ENCODE results near the gene KITLG.
"Not testable (repeated sequence)": the region's sequence is repeated elsewhere in the genome, so short reads cannot be mapped to it uniquely, and the experiment has no call there.

The KITLG gene

DNA sequence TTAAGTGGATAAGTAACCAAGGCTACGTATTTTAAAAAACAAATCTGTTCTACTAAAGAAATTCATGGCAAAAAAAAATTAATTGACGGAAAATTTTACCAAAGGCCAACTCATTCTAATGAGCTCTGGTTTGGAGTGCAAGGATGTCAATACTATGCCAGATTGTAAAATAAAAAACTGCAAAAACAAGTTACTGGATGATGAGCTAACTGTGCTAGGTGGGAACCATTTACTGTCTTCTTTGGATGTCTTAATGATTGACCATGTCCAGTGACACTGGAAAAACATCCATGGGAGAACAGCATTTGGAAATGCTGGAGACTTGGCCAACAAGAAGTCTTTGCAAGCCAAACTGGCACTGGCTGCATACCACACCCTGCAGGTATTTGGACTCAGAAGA, 41.6 kb downstream of the KITLG start:
- DNase-seq: no peak

DNA sequence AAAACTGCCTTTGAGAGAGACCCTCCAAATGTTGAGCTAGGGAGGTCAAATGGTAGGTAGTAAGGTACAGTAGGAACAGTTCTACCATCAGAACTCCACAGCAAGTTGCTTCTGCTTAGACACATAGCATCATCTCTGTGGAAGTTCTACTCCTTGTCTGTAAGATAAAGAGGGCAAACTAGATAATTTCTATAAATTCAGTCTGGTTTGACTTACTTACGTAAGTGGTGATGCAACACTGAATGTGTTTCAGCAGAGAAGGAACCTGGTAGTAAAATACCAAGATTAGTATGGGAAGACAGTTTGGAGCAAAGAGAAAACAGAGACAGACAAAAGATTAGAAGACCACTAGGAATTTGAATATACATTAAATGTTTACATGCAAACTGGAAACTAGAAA, 42.0 kb downstream of the KITLG start:
- no peak for DNase-seq

DNA sequence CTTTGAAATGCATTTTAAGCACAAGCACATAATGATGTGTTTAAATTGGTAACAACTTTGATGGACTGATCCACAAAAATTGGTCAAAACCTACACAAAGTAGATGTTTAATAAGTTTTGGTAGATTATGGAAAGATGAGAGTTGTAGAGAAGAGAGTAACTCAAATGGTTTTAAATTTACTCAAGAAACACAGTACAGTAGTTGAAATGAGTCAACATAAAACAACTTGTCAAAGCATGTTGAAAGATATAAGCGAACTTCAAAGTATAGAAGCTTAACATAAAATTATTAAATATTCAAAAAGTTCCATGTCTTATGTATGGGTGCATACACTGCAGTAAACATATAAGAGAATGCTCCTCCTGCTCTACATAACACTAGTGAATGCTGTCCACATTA, 49.4 kb downstream of the KITLG start:
- no peak for DNase-seq

DNA sequence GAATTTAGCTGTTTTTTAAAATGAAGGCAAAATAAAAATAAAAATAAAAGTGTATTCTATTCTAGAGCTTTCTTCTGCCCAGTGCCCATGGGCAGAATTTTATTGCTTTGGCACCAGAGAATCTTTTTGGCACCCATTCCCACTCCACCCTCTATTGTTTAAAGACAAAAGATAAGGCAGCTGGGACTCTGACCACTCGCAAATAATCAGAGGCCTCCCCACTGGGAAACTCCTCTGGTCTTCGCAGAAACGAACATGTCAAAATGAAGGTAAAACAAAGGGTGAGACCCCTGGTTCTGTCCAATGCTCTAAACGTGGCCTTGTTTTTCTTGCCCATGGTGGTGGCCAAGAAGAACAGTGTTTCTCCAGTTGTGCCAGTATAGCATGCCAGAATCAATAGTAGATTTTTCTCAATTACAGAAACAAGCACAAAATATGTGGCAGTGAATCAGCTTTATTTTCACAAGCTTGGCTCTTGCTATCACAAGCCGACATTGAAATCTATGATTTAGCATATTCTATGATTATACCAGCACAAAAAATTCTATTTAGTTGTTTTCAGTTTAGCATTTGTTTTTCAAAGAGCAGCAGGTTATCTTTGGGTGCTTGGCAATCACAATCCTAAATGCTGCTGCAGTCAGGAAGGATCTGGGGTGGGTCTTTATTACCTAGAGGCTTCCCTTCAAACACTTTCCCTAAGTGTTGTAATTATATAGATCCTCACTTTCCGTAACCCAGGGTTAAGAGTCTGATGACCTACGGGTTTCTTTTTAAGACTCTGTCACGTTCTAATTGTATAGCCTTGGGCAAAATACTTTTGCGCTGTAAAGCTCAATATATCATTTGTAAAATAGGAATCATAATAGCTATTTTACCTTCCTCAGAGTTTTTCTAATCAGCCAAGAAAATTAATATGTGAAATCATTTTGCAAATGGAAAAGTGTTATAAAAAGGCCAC, 50.5 kb downstream of the KITLG start:
- DNase-seq: peak; percentile 48 to 81

DNA sequence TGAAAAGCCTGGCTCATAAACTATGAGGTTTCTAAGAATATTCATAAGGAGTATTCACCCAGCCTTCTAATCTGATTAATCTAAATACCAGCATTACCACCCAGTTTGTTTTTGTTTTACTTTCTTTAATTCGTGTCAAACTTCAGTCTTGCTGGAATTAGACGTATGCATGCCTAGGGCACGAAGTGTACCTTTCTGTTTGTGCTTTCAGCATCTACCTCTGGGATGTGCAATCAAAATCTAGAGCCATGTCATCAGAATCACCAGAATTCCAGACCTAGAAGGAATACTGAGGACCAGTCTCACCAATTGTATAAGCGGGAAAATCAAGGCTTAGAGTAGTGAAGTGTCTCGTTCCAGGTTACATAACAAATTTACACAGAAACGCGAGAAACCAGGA, 57.3 kb downstream of the KITLG start:
- DNase-seq: no peak

DNA sequence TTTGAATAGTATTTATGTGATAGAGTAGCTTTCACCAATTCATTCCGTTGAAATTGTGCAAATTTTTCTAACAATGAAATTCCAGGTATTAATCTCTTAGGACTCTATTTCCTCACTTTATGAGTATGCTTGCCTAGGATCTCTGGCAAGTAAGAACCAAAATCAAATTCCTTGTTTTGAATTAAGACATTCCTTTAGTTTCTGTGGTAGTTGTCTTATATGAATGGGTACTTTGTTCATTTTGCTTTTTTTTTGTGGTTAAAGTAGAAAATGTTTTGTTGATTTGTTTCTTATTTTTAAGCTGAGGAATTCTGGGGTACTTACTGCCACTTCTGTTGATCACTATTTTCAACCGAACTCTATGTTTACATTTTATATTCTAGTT, 59.8 kb downstream of the KITLG start:
- no peak for DNase-seq

DNA sequence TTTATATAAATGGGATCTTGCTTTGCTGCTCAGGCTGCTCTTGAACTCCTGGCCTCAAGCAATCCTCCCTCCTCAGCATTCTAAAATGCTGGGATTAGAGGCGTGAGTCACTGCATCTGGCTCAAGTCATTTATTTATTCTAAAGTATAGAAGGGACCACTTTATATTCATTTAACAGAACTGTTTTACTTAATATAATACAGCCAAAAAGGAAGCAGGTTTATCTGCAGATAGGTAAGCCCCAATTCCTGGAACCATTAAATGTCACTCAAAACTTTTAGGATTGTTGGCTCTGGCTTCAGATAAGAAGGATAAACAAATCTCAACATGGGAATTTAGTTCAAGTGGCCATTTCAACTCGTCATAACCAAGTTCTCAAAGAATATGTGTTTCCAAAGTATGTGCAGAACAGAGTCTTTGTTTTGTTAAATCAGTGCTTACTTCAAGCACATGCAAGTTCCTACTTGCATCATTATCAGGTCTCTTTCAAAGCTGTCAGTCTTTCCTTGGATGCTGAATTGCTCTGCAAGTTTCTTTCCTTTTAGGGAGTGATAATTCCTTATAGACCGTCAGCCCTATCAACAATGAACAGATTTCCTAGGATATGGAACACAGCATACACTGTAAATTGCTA, 60.4 kb downstream of the KITLG start:
- no peak for DNase-seq

DNA sequence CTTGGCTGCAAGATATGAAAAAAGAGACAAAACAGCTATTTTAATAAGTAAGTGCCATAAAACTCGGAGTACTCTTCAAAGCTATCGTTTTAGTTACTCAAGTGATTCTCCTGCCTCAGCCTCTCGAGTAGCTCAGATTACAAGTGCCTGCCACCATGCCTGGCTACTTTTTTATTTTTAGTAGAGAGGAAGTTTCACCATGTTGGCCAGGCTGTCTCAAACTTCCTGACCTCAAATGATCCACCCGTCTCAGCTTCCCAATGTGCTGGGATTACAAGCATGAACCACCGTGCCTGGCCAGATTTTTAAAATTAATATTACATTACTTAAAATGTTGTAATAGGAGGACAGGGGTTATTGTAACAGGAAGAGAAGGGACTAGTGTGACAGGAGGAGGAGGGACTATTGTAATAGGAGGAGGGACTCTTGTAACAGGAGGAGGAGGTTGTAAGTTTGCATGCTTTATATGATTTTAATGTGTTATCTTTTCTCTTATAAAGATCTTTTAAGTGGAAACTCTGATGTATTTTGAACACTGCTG, 61.3 kb downstream of the KITLG start:
- DNase-seq: no peak

DNA sequence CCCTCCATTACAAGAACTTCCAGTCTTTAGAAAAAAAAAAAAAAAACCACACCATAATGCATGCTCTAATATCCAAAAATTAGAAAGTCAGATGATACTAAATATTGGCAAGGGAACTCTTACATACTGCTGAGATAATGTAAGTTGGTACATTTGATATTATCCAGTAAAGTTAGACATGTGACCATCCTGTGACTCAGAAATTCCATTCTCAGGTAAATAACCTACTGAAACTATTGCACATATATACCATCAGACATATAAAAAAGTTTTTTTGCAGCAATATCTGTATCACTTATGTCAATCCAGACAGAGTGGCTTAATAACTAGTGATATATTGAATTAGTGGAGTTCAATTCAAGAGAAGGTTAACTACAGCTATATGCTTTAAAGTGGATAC, 63.5 kb downstream of the KITLG start:
- no peak for DNase-seq

DNA sequence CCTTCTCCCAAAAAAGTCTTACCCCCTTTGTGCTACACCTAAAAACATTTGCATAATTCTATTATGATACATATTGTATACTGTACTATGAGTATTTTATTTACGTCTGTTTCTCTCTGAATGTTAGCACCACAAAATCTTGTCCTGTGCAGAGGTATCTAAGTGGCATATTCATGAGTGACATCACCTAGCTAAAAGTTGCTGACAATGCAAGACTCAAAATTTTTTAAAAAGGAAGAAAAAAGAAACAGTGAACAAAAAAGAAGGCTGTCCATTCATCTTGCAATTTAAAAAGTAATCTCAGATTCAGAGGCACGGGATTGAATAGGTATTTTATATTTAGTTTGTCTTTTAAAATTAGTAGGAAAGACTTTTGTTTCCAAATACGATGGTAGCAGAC, 69.4 kb downstream of the KITLG start:
- DNase-seq: no peak

DNA sequence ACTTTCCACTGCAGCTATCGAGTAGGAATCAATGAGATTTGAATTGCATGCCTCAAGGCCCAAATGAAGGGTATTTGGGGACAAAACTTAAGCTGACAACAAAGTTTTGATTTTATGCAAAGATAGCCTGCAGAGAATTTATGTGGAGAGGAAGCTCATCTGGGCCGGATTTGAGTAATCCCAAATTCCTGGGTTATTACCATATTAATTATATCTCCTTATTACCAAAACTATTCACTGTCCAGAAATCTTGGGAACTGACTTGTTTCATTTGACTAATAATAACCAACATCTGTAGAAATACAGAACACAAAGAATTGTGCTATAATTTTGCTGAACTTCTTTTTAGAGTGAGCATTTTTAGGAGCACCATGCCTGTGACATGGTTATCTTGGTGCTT, 70.4 kb downstream of the KITLG start:
- no peak for DNase-seq

DNA sequence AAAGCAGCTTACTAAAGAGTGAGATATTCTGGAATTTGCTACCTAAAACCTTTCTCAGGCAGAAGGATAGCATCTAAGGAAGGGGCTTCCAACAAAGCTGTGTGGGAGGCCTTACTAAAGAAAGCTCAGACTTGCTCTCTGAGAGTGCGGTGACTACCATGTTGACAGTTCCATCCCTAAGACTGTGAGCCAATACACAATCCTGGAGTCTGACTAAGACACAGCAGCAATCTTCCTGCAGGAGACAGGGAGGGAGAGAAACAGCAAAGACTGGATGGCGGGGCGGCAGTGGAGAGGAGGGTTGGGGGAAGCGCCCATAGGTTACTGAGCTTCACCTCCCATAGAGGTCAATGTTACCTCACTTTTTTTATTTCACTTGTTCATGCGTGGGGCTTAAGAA, 70.9 kb downstream of the KITLG start:
- no peak for DNase-seq

DNA sequence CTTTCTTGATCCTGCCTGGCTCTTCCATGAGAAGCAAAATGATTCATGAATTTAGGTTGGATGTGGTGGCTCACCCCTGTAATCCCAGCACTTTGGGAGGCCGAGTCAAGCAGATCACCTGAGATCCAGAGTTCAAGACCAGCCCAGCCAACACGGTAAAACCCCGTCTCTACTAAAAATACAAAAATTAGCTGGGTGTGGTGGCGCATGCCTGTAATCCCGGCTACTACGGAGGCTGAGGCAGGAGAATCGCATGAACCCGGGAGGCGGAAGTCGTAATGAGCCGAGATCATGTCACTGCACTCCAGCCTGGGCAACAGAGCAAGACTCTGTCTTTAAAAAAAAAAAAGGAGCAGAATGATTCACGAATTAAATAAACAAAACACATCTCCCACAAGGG, 72.4 kb downstream of the KITLG start:
- DNase-seq: not testable (repeated sequence)

DNA sequence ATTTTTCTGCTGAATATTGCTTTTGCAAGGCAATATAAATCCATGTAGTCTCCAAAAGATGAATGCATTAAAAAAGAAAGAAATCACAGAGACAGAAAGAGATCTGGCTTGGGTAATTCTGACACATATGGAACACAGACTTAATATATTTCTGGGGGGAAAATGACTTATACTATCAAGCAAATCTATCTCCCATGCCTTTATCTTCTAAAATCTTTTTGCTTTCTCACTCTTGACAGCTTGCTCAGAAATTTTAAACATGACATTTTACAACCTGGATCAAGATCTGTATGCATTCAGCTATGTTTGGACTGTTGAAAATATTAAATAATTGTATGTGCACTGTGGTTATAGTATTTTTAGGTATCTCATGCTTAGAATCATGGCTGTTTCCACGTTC, 73.0 kb downstream of the KITLG start:
- no peak for DNase-seq

DNA sequence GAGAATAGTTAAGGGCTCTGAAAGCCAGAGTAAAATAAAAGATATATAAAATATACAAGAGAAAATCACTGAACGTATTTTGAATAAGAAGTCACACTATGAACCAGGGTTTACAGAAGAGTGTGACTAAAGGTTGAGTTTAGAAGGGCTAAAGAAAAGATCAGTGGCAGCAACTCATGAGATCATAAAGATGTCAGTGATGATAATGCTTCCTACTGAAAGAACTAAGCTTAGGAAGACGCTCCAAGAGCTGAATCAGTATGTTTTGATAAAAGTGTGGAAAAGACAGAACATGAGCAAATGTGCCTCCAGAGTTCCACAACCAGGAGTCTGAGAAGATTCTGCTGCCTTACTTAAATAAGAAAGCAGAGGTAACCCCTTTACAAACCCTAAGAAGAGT, 74.6 kb downstream of the KITLG start:
- no peak for DNase-seq

DNA sequence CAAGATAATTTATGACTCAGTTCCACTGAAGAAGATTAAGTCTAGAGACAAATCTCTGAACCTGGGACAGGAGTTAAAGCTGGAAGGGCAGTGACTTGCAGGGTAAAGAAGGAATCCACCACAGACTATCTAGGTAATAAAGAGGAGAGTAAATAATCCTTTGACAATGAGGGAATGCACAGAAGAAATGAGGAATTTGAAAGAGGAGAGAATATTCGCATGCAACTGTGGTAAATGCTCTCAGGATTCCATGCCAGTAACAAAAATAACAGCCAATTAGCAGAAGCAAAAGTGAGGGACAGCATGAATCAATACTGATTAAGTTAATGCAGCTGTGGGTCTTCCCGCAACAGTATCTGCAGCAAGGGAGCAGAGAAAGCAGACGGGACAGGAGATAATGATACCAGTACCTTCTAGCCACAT, 77.0 kb downstream of the KITLG start:
- no peak for DNase-seq

DNA sequence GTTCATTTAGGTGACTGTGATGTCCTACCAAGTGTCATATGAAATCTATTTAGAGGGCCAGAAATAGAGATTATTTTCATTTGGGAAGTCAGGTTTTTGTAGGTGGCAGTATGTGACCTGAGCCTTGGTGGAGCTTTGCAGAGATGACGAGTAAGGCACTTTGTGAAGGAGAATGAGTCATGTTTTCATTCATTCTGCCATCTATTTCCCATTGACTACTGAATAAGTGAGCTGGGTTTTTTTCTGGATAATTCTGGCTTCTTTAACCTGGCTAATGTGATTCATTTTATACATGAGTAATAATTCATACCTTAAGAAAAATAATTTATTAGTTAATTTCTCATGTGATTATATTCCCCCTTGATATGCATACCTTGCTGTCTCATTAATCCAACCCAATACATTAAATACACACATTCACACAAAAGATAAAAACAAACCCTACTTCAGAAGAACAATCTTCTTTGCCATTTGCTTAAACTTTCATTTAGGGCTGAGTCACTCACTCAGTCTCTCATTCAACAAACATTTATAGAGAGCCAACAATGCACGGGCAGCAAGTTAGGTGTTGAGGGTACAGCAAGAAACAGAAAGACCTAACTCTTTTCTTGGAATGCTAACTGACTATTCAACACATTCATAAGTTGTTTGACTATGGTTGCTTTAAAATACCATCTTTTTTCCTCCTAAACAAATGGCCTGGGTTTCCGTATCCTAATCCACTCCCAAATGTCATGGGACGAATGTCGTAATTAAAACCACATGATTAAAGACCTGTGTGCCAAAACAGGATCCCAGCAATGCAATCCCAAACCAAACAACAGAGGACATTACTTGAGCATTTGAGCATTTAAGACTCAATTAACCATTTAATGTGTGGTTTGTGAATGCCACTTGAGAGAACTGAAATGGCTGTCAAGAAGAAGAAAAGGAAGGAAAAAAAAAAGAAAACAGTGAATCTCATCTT, 78.0 kb downstream of the KITLG start:
- no peak for DNase-seq

DNA sequence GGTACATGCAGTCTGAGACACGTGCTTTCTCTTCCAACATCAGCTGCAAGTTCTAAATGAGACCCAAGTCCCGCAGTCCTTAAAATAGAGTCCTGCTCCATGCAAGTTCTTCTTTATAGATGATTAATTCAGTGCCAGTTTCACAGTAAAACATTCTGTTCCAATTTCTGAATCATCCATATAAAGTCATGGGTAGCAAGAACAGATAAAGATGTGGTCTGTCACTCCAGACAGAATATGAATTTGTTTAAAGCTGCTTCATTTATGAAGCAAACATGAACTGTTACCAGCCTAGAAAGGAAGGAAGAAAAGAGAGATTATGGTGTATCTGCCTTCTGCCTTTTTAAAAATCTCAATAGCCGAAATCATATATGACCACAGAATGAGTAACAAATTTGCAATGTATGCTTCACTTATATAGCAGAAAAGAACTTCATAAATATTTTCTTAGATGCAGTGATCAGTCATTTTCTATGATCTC, 83.3 kb downstream of the KITLG start:
- DNase-seq: no peak

DNA sequence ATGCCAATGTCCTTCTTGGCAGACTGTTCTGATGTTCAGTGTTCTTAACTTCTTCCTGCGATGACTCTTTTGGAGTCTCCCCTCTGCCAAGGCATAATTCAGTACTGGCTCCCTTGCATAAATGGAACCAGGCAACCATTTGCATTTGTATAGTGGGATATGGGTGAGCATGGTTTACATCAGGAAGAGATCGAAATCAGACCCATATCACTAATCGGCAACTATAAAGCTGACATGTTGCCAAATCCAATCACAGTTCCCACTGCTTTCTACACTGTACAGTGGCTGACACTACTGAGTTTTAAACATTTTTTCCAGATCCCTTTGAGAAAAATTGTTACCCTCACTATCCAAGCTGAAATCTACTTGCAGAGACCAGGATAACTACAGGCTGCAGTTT, 83.8 kb downstream of the KITLG start:
- DNase-seq: no peak

DNA sequence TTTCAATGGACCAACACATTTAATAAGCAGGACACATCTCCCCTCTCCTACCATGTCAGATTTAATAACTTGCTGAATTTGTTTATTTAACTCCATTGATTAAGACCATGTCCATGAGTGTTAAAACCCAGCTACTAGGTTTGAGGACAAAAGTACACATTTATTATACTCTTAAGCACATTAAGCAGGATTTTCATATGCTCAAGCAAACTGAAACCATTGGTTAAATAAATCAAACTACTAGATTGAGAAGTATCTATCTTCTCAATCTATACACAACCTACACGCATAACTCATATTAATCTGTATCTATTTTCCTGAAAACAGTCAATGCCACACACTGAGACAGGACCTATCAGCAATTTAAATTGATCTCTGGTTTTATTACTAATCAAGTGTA, 85.2 kb downstream of the KITLG start:
- no peak for DNase-seq

DNA sequence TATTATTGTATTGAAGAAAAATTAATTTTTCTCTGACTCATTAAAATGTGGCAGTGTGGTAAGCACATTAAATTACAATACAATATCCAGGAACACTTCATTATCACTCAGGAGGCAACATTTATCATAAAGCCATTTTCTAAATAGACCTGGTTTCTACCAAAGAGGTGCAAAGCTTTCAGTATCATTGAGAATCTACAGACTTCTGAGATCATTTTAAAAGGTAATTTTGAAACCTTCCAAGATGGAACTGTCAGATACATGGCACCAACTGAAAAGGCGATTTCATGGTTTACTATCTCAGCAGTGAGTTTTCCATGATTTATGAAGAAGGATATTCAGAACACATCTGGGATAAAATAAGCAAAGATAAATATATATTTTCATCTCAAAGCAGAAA, 85.8 kb downstream of the KITLG start:
- DNase-seq: no peak

DNA sequence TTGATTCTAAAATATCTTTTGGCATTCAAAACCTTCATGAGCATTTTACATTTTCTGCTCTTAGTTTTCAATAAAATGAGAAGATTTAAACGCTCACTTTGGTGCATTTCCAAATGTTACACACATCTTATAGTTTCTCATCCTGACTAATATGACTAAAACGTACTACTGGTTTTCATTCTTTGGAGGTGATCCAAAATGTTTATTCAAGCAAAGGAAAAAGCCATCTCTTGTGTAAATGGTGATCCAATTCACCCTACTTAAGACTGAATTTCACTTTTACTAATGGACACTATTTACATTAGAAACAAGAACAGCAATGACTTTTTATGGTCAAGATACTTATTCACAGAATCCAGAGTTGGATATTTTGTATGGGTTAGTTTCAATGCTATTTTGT, 86.6 kb downstream of the KITLG start:
- DNase-seq: no peak

DNA sequence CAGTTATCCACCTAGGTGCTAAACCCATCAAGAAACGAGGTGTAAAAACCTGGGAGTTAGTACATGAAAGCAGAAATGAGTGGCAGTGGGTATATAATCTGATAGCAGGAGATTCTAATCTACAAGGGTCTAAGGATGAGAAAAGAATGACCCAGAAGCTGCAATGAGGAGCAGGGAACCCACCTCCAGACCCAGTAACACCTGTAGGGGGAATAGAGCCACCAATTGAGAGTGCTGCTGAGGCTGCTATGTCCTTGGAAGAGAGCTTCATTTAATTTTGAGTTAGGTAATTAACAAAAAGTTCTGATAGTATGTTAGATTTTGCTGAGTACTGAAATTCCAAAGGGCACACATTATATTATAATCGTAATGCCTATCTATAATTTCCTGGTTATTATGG, 89.8 kb downstream of the KITLG start:
- no peak for DNase-seq

All from NCI-H2081 (cell line).